PFSK-1 (cell line): Measurements from ENCODE around the gene ORMDL3.

ENCODE experiments used
- FOXP2 ChIP-seq: optimal IDR thresholded peaks from 2 replicates; pipeline ENCODE3; 2011; ENCODE audit warnings: borderline replicate concordance, control low read depth, inconsistent platforms; ENCODE audit not compliant: insufficient read depth; ENCODE audit errors: extremely low read length, extremely low read depth
- POLR2AphosphoS5 ChIP-seq: IDR thresholded peaks from 2 replicates; pipeline ENCODE4 v1.6.1; 2012; ENCODE audit warnings: low read depth, mild to moderate bottlenecking, control low read depth, low read length, moderate library complexity
- SIN3A ChIP-seq: IDR thresholded peaks from 2 replicates; pipeline ENCODE4 v1.6.1; 2012; ENCODE audit warnings: mild to moderate bottlenecking, low read length, moderate library complexity, borderline replicate concordance; ENCODE audit not compliant: insufficient read depth
- TAF1 ChIP-seq: IDR thresholded peaks from 2 replicates; pipeline ENCODE4 v1.6.1; 2012; ENCODE audit warnings: low read length, control low read depth, borderline replicate concordance; ENCODE audit not compliant: insufficient read depth
- TF ChIP-seq, protein P1 (sequence below), 2 experiments: IDR thresholded peaks; 2 replicates each; pipeline versions ENCODE4 v1.6.1 to v1.8.0; 2011 to 2012; ENCODE audit warnings: low read depth in 2 of 2, low read length in 2 of 2, control low read depth in 1 of 2, inconsistent platforms in 1 of 2, mild to moderate bottlenecking in 1 of 2, moderate library complexity in 1 of 2; ENCODE audit not compliant: insufficient read depth in 1 of 2

ORMDL3 gene

DNA sequence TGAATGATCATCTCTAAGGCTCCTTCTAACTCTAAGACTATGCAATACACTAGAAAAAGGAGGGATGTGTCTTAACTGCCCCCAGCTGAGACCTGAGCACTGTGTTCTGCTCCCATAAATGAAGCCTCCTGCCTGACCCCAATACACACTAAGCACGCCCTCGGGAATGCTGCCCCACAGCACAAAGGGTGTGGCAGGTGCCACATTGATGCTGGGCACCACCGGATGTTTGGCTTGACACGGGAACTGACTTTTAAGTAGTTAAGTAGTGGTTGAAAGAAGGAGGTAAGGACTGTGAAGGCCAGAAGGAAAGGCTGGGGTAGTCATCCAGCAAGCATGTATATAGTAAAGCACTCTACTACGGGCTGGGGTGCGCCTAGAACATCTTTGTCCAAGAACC, 39.4 kb upstream of the ORMDL3 start:
- TF ChIP-seq FOXP2, result no peak

DNA sequence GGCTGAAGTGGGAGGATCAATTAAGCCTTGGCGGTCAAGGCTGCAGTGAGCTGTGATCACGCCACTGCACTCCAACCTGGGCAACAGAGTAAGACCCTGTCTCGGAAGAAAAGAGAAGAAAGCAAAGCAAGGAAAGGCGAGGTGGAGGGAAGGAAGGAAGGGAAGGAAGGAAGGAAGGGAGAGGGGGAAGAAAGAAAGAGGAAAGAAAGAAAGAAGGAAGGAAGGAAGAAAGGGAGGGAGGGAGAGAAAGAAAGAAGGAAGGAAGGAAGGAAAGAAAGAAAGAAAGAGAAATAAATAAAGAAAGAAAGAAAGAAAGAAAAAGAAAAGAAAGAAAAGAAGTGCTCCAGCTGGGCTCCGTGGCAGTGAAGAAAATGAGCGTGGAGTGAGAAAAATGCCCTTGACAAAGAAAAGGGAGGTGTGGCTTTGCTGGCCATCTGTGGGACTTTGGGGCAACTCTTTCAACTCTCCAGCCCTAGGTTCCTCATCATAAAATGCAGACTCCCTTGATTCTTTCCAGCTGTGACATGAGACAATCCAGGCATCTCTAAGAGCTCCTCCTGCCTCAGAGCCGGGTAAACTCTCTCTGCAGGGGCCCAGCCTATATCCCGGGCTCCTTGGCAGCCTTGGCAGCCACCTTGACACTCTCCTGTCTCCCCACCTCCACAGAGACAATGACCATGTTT, 37.8 kb upstream of the ORMDL3 start:
- no peak for TF ChIP-seq SIN3A
- TF ChIP-seq, protein P1, sequence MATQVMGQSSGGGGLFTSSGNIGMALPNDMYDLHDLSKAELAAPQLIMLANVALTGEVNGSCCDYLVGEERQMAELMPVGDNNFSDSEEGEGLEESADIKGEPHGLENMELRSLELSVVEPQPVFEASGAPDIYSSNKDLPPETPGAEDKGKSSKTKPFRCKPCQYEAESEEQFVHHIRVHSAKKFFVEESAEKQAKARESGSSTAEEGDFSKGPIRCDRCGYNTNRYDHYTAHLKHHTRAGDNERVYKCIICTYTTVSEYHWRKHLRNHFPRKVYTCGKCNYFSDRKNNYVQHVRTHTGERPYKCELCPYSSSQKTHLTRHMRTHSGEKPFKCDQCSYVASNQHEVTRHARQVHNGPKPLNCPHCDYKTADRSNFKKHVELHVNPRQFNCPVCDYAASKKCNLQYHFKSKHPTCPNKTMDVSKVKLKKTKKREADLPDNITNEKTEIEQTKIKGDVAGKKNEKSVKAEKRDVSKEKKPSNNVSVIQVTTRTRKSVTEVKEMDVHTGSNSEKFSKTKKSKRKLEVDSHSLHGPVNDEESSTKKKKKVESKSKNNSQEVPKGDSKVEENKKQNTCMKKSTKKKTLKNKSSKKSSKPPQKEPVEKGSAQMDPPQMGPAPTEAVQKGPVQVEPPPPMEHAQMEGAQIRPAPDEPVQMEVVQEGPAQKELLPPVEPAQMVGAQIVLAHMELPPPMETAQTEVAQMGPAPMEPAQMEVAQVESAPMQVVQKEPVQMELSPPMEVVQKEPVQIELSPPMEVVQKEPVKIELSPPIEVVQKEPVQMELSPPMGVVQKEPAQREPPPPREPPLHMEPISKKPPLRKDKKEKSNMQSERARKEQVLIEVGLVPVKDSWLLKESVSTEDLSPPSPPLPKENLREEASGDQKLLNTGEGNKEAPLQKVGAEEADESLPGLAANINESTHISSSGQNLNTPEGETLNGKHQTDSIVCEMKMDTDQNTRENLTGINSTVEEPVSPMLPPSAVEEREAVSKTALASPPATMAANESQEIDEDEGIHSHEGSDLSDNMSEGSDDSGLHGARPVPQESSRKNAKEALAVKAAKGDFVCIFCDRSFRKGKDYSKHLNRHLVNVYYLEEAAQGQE (IDR thresholded peaks at IDR 0.05; ENCODE audit: insufficient read depth in 1 of 2, low read depth in 2 of 2, low read length in 2 of 2), result no peak
- no peak for TF ChIP-seq POLR2AphosphoS5
- TF ChIP-seq FOXP2, result no peak
- no peak for TF ChIP-seq TAF1

- TF ChIP-seq, protein P1 (IDR thresholded peaks at IDR 0.05; ENCODE audit: insufficient read depth in 1 of 2, low read depth in 2 of 2, low read length in 2 of 2), result no peak
- no peak for TF ChIP-seq POLR2AphosphoS5
- no peak for TF ChIP-seq FOXP2
- TF ChIP-seq SIN3A, result no peak
- no peak for TF ChIP-seq TAF1
Observed at GRCh38 chr17:39963829-39964228, 36.4 kb upstream of the ORMDL3 start.

DNA sequence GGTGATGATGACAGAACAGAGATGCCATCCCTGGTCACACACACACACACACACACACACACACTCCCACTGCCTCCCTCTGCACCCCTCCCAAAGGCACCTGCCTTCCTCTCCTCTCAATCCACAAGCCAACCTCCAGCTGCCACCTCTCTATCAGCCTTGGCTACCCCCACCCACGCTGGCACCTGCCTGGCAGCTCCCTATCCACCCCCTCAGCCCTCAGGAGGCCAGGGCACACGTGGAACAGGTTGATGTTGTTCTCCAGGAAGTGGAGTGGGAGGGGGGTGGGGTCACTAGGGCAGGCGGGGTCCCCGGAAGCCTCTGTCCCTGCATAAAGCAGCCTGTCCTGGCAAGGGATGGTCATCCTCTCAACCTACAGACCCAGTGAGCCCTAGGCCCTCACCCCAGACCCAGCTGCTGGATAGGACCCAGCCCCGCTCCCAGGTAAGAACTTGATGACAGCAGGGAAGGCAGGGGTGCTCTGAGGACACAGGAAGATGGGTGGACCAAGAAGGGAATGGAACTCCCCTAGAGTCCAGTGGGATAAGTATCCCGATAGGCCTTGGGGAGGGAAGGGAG, 35.3 kb upstream of the ORMDL3 start, which contains the start of gene GSDMA:
Gene GSDMA, plus strand, starts transcription at position 363 of the 579 bp plus-strand sequence. CDS start 2,684 bp downstream, outside the sequence.
- TF ChIP-seq TAF1, result no peak
- TF ChIP-seq SIN3A, result no peak
- no peak for TF ChIP-seq FOXP2
- TF ChIP-seq, protein P1 (IDR thresholded peaks at IDR 0.05; ENCODE audit: insufficient read depth in 1 of 2, low read depth in 2 of 2, low read length in 2 of 2), result no peak
- TF ChIP-seq POLR2AphosphoS5, result no peak

GRCh38 chr17:39960524-39961041, 33.2 kb upstream of the ORMDL3 start:
- TF ChIP-seq, protein P1 (IDR thresholded peaks at IDR 0.05; ENCODE audit: insufficient read depth in 1 of 2, low read depth in 2 of 2, low read length in 2 of 2), result no peak
- no peak for TF ChIP-seq SIN3A
- TF ChIP-seq FOXP2, result no peak
- no peak for TF ChIP-seq TAF1
- TF ChIP-seq POLR2AphosphoS5, result no peak
